H1 (cell line): Measurements from ENCODE around the gene PRAMEF15. TPM values are rescaled to one million over a fixed set of nuclear protein-coding genes. Genes with fewer than 3 reads are reported as not detected.
"Not testable (repeated sequence)": the region's sequence is repeated elsewhere in the genome, so short reads cannot be mapped to it uniquely, and the experiment has no call there.

Experiments used
- CTCF ChIA-PET: fragments of 300-600 bp; sonication (Branson Sonifier 250); formaldehyde crosslinking; loops from one replicate; lab custom pipeline; 2021; ENCODE audit not compliant: partially characterized antibody; lab: Charles Lee
- POLR2A ChIA-PET: fragments of 300-600 bp; sonication (Branson Sonifier 250); formaldehyde crosslinking; loops from one replicate; lab custom pipeline; 2021; ENCODE audit warnings: inconsistent platforms; ENCODE audit not compliant: partially characterized antibody; lab: Charles Lee
- DNase-seq, 2 experiments: peaks; one replicate each; pipeline versions ENCODE4 v3.0.0 to v3.0.0-alpha.2; 2010 to 2022; ENCODE audit warnings: low spot score in 2 of 2, low read depth in 1 of 2, mixed read lengths in 1 of 2
- FAIRE-seq: peaks from 2 replicates; lab custom pipeline; 2011; peaks lifted over from hg19 to GRCh38; lab: Jason Lieb, UNC
- H2AFZ ChIP-seq: 2 replicates; pipeline ENCODE4 v1.8.1; 2012; ENCODE audit warnings: low read length, inconsistent platforms
- H2AK5ac ChIP-seq: 2 replicates; pipeline ENCODE4 v1.6.1; 2013; ENCODE audit warnings: low read depth, low read length
- H2BK120ac ChIP-seq: replicated peaks from 2 replicates; pipeline ENCODE3; 2013; ENCODE audit warnings: low read depth, low read length, inconsistent platforms
- H2BK12ac ChIP-seq: 2 replicates; pipeline ENCODE4 v1.6.1; 2013; ENCODE audit warnings: low read depth, low read length
- H2BK15ac ChIP-seq: 2 replicates; pipeline ENCODE4 v1.6.1; 2013; ENCODE audit warnings: low read length
- H2BK20ac ChIP-seq: 2 replicates; pipeline ENCODE4 v1.6.1; 2013; ENCODE audit warnings: low read length
- H2BK5ac ChIP-seq: 2 replicates; pipeline ENCODE4 v1.6.1; 2013; ENCODE audit warnings: low read depth, low read length
- H3K14ac ChIP-seq: 2 replicates; pipeline ENCODE4 v1.6.1; 2013; ENCODE audit warnings: inconsistent platforms; ENCODE audit not compliant: insufficient read length
- H3K18ac ChIP-seq: 2 replicates; pipeline ENCODE4 v1.6.1; 2013; ENCODE audit warnings: low read length; ENCODE audit errors: extremely low read depth
- H3K23ac ChIP-seq: 2 replicates; pipeline ENCODE4 v1.6.1; 2013; ENCODE audit warnings: inconsistent platforms; ENCODE audit not compliant: insufficient read length
- H3K23me2 ChIP-seq: 2 replicates; pipeline ENCODE4 v1.6.1; 2013; ENCODE audit warnings: low read depth, low read length
- H3K27ac ChIP-seq: 2 replicates; pipeline ENCODE4 v1.6.1; 2011; ENCODE audit warnings: low read depth, low read length, inconsistent platforms
- H3K27me3 ChIP-seq, 4 experiments: replicated peaks in 1 of 4; 1 replicate in 1 of 4; 2 replicates in 3 of 4; pipeline versions ENCODE4 v1.6.1 to v1.8.1; 2011 to 2013; ENCODE audit warnings: low read length in 3 of 4, mild to moderate bottlenecking in 3 of 4, inconsistent platforms in 2 of 4, mixed read lengths in 2 of 4, moderate library complexity in 1 of 4; ENCODE audit not compliant: control insufficient read depth in 3 of 4, insufficient read depth in 3 of 4; ENCODE audit errors: extremely low read depth in 1 of 4
- H3K36me3 ChIP-seq, 4 experiments: 2 replicates each; pipeline versions ENCODE4 v1.6.1 to v1.8.1; 2011 to 2013; ENCODE audit warnings: mild to moderate bottlenecking in 4 of 4, low read length in 3 of 4, moderate library complexity in 2 of 4, control low read depth in 1 of 4, inconsistent platforms in 1 of 4; ENCODE audit not compliant: insufficient read depth in 4 of 4, control insufficient read depth in 2 of 4
- H3K4ac ChIP-seq: replicated peaks from 2 replicates; pipeline ENCODE3; 2013; ENCODE audit warnings: low read length, low read depth, mixed read lengths, inconsistent platforms; ENCODE audit not compliant: insufficient read length
- H3K4me1 ChIP-seq, 4 experiments: replicated peaks in 1 of 4; 1 replicate in 1 of 4; 2 replicates in 3 of 4; pipeline versions ENCODE4 v1.6.1 to v1.8.1; 2011 to 2013; ENCODE audit warnings: low read length in 3 of 4, inconsistent platforms in 2 of 4, mixed read lengths in 1 of 4; ENCODE audit not compliant: insufficient read depth in 4 of 4, control insufficient read depth in 3 of 4
- H3K4me2 ChIP-seq, 2 experiments: 2 replicates each; pipeline versions ENCODE4 v1.6.1 to v1.8.1; 2011 to 2013; ENCODE audit warnings: low read depth in 2 of 2, low read length in 2 of 2, control low read depth in 1 of 2, inconsistent platforms in 1 of 2, mild to moderate bottlenecking in 1 of 2; ENCODE audit not compliant: insufficient read depth in 1 of 2
- H3K4me3 ChIP-seq, 4 experiments: fragments of 200-600, 300-600 bp in 1 of 4; sonication (generic), shearing (Covaris generic), sonication (Bioruptor Twin) in 1 of 4; 2 replicates each; pipeline versions ENCODE4 v1.5.1 to v1.8.1; 2011 to 2016; ENCODE audit warnings: low read length in 4 of 4, low read depth in 3 of 4, control low read depth in 2 of 4, inconsistent platforms in 2 of 4, mild to moderate bottlenecking in 2 of 4, mixed read lengths in 1 of 4, moderate library complexity in 1 of 4; ENCODE audit not compliant: insufficient read depth in 2 of 4; ENCODE audit errors: extremely low read depth in 1 of 4
- H3K56ac ChIP-seq: replicated peaks from 2 replicates; pipeline ENCODE3; 2013; ENCODE audit warnings: low read depth, mild to moderate bottlenecking, mixed read lengths, low read length, inconsistent platforms; ENCODE audit not compliant: insufficient read length
- H3K79me1 ChIP-seq: 2 replicates; pipeline ENCODE4 v1.6.1; 2013; ENCODE audit warnings: low read depth, low read length, control low read depth
- H3K79me2 ChIP-seq, 2 experiments: 2 replicates each; pipeline versions ENCODE4 v1.6.1 to v1.8.1; 2012 to 2013; ENCODE audit warnings: low read length in 2 of 2, mild to moderate bottlenecking in 2 of 2, inconsistent platforms in 1 of 2; ENCODE audit not compliant: insufficient read depth in 2 of 2, control insufficient read depth in 1 of 2
- H3K9ac ChIP-seq, 4 experiments: replicated peaks in 1 of 4; 1 replicate in 1 of 4; 2 replicates in 3 of 4; pipeline versions ENCODE4 v1.6.1 to v1.8.1; 2011 to 2013; ENCODE audit warnings: low read depth in 3 of 4, low read length in 3 of 4, control low read depth in 2 of 4, mild to moderate bottlenecking in 2 of 4, moderate library complexity in 2 of 4, inconsistent platforms in 1 of 4; ENCODE audit errors: extremely low read depth in 1 of 4
- H3K9me3 ChIP-seq, 2 experiments: 2 replicates each; pipeline versions ENCODE4 v1.6.1 to v1.8.1; 2012 to 2013; ENCODE audit warnings: mild to moderate bottlenecking in 2 of 2, moderate library complexity in 2 of 2, control low read depth in 1 of 2, inconsistent platforms in 1 of 2, low read depth in 1 of 2, low read length in 1 of 2, mixed read lengths in 1 of 2; ENCODE audit not compliant: insufficient read depth in 2 of 2
- H4K20me1 ChIP-seq, 2 experiments: replicated peaks in 1 of 2; 2 replicates each; pipeline versions ENCODE3 to v1.8.1; 2011 to 2013; ENCODE audit warnings: inconsistent platforms in 2 of 2, low read length in 2 of 2, mild to moderate bottlenecking in 1 of 2; ENCODE audit not compliant: insufficient read depth in 2 of 2, control insufficient read depth in 1 of 2
- H4K5ac ChIP-seq: 2 replicates; pipeline ENCODE4 v1.6.1; 2013; ENCODE audit warnings: low read length, low read depth, mixed read lengths, inconsistent platforms; ENCODE audit not compliant: insufficient read length
- H4K8ac ChIP-seq: 2 replicates; pipeline ENCODE4 v1.8.0; 2013; ENCODE audit warnings: mild to moderate bottlenecking, moderate library complexity, low read length, inconsistent platforms; ENCODE audit not compliant: insufficient read depth; ENCODE audit errors: extremely low read depth
- H4K91ac ChIP-seq: replicated peaks from 2 replicates; pipeline ENCODE3; 2013; ENCODE audit warnings: low read length, mixed read lengths, inconsistent platforms; ENCODE audit not compliant: insufficient read length
- WGBS, 2 experiments: shearing (Covaris generic) in 1 of 2; methylation state at CpG; one replicate each; pipeline versions ENCODE4 v1.1.6 to v1.1.7; 2013 to 2015; ENCODE audit warnings: low lambda C conversion rate in 2 of 2, mixed read lengths in 2 of 2, inconsistent platforms in 1 of 2, low coverage in 1 of 2, missing lambda C conversion rate in 1 of 2; ENCODE audit not compliant: insufficient replicate concordance in 2 of 2, insufficient coverage in 1 of 2, insufficient read length in 1 of 2; ENCODE audit errors: extremely low coverage in 1 of 2, missing lambda C conversion rate in 1 of 2; 5-methylcytosine and 5-hydroxymethylcytosine counted together
- polyA plus RNA-seq, 7 experiments: library from polyadenylated mRNA; depleted of rRNA in 3 of 7; stranded (reverse) in 5 of 7; unstranded in 2 of 7; fragments of >200 nt in 5 of 7; fragments of 200-250 nt in 2 of 7; gene quantifications; 1 replicate in 5 of 7; 2 replicates in 1 of 7; 4 replicates in 1 of 7; pipeline versions ENCODE4 v1.2.1 to v1.2.3, GENCODE V29; 2011 to 2013; ENCODE audit warnings: missing spikeins in 2 of 7, mixed read lengths in 2 of 7
- total RNA-seq: library from RNA; stranded (reverse); fragmentation: NEBNext Ultra II Directional; extraction: Animal tissue kit (Norgen Biotek cat#: 25700); gene quantifications from 2 replicates; pipeline ENCODE4 v1.2.1, GENCODE V29; 2021

The PRAMEF15 gene
- total and polyA plus RNA-seq, 2 of the 8 experiments (the other 6 are each of a cell fraction or from before 2014, with no cell fraction given), result not detected

DNA sequence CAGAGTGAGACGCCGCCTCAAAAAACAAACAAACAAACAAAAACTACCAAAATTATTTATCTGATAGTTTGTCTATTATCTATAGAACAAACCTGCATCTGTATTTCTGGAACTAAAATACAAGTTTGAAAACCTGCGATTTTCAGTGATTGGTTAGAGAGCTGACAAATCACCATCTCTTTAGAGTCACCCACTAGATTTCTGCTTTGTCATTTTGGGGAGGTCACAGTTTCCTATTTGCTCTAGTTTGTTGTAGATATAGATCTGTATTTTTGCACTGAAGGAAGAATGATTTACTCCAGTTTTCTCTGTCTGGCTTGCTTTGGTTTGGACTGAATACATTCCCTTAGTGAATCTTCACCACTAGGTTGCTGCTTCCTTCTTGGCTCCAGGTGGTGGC lies 51.2 kb downstream of the PRAMEF15 start:
- H2AFZ ChIP-seq, H2BK120ac ChIP-seq, H3K79me1 ChIP-seq, H3K18ac ChIP-seq, H3K4ac ChIP-seq, H3K23ac ChIP-seq, H4K20me1 ChIP-seq, H4K8ac ChIP-seq, H2BK5ac ChIP-seq, H3K4me3 ChIP-seq, H2BK15ac ChIP-seq, H2BK12ac ChIP-seq, H4K91ac ChIP-seq, CTCF ChIA-PET, H2AK5ac ChIP-seq, H3K4me2 ChIP-seq, DNase-seq, H3K27me3 ChIP-seq, H3K79me2 ChIP-seq, POLR2A ChIA-PET, H3K14ac ChIP-seq, FAIRE-seq, H4K5ac ChIP-seq, H2BK20ac ChIP-seq, H3K23me2 ChIP-seq, H3K36me3 ChIP-seq, H3K4me1 ChIP-seq, H3K56ac ChIP-seq, H3K27ac ChIP-seq, H3K9ac ChIP-seq: not testable (repeated sequence)
- WGBS, 2 experiments, result 98% methylated on average over 3 of the region's 3 CpGs; no CpG with 5 or more reads in 1 of the 2 experiments
- peaks cover 11 to 26% of the 10 kb centered on the region in 2 experiments; a peak in 3 of 4 replicates for H3K9me3 ChIP-seq

DNA sequence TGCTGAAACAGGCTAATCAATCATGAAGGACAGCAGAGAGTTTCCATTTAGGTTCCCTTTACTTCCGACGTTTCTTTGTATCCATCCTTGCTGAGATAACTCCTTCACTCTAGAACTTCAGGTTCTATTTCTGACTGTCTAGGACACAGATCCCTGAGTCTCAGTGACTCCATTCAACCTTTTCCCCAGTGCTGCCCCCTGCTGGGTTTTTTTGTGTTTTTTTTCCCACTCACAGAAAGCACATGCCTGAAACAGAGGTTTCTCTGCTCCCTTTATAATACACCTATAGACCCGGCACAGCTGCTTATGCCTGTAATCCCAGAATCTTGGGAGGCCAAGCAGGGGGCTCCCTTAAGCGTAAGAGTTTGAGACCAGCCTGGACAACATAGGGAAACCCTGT lies 53.2 kb downstream of the PRAMEF15 start:
- DNase-seq, result peak in 1 of 2 experiments; percentile 45
- WGBS, 2 experiments, result 90% methylated on average over 3 of the region's 4 CpGs; no CpG with 5 or more reads in 1 of the 2 experiments

More for the DNA sequence above, 53.2 kb downstream of the PRAMEF15 start:
- H3K14ac ChIP-seq, H3K27ac ChIP-seq, H4K5ac ChIP-seq, H3K79me1 ChIP-seq, H3K4me1 ChIP-seq, H3K27me3 ChIP-seq, H3K79me2 ChIP-seq, H3K4me3 ChIP-seq, POLR2A ChIA-PET, H2BK120ac ChIP-seq, FAIRE-seq, H3K56ac ChIP-seq, H3K36me3 ChIP-seq, H2AFZ ChIP-seq, CTCF ChIA-PET, H3K18ac ChIP-seq, H2BK12ac ChIP-seq, H3K4ac ChIP-seq, H3K9ac ChIP-seq, H4K91ac ChIP-seq, H3K23me2 ChIP-seq, H2BK5ac ChIP-seq, H3K23ac ChIP-seq, H2AK5ac ChIP-seq, H3K4me2 ChIP-seq, H2BK20ac ChIP-seq, H2BK15ac ChIP-seq, H4K8ac ChIP-seq, H4K20me1 ChIP-seq: not testable (repeated sequence)
- peaks cover 11 to 46% of the 10 kb centered on the region in 2 experiments; a peak in 3 of 4 replicates for H3K9me3 ChIP-seq
